ENCODE data around the gene ELF1. TPM values are rescaled to one million over a fixed set of nuclear protein-coding genes. Genes with fewer than 3 reads are reported as not detected.

Gene ELF1
- total and polyA plus RNA-seq, 2 of the 4 experiments (the other 2 are of a cell fraction), result 25.4 to 27.6 TPM

DNA sequence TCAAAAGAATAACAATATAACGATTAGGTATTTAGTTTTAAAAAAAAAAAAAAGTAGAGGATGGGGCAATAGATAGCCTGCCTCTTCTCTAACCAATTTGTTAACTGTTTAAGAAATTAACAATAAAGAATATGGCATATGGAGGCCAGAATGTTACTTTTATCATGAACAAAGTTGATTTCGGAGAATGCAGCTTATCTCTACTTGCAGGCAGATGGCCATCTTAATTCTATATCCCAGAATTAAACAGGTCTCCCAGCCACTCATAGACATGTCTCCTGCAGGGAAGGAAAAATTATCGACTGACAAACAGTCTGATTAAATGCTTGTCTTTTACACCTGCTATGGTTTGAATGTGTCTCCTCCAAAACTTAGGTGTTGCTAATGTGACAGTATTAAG lies 133.1 kb downstream of the ELF1 start:
- H3K9me1 ChIP-seq (ENCODE audit: insufficient read depth, low read length), result no peaks in the 10 kb centered on the region
- no peak overlapping the region for H3K4me3 ChIP-seq (ENCODE audit: insufficient read depth, low read depth, low read length)
- no peak overlapping the region for H2BK5ac ChIP-seq (ENCODE audit: low read depth, low read length, poor library complexity, severe bottlenecking)
- DNase-seq (no peak), ATAC-seq (ENCODE audit: low read depth) (no peak)
- no peaks in the 10 kb centered on the region for H3K79me1 ChIP-seq (ENCODE audit: low read depth in 1 of 2, low read length in 2 of 2)
- H2BK120ac ChIP-seq (ENCODE audit: low read depth, low read length), result no peak overlapping the region
- H3K56ac ChIP-seq (ENCODE audit: extremely low read depth, insufficient read depth, low read length), result no peak overlapping the region
- no peak overlapping the region for H3K18ac ChIP-seq (ENCODE audit: low read depth, low read length)
- POLR2A ChIA-PET (ENCODE audit: unreplicated experiment), result no interaction called here
- no peak overlapping the region for H3K27ac ChIP-seq (ENCODE audit: insufficient read depth, low read length)
- no peak overlapping the region for H3K23ac ChIP-seq (ENCODE audit: low read depth, low read length)
- no peak overlapping the region for H4K91ac ChIP-seq (ENCODE audit: insufficient read depth, low read depth, low read length)
- CTCF ChIA-PET, result no interaction called here
- TF ChIP-seq SMC3 (IDR thresholded peaks at IDR 0.05; ENCODE audit: low read depth, low read length), result no peak
- TF ChIP-seq BHLHE40 (IDR thresholded peaks at IDR 0.05; ENCODE audit: low read depth, low read length), result no peak
- TF ChIP-seq, protein P1, sequence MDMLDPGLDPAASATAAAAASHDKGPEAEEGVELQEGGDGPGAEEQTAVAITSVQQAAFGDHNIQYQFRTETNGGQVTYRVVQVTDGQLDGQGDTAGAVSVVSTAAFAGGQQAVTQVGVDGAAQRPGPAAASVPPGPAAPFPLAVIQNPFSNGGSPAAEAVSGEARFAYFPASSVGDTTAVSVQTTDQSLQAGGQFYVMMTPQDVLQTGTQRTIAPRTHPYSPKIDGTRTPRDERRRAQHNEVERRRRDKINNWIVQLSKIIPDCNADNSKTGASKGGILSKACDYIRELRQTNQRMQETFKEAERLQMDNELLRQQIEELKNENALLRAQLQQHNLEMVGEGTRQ (IDR thresholded peaks at IDR 0.05; ENCODE audit: low read depth, low read length), result no peak
- TF ChIP-seq FOS (IDR thresholded peaks at IDR 0.05; ENCODE audit: low read depth, low read length), result no peak
- no peak for TF ChIP-seq MAZ (IDR thresholded peaks at IDR 0.05; ENCODE audit: borderline replicate concordance, low read depth, low read length)
- TF ChIP-seq RCOR1 (IDR thresholded peaks at IDR 0.05; ENCODE audit: insufficient replicate concordance, low read length), result no peak
- TF ChIP-seq, protein P2, sequence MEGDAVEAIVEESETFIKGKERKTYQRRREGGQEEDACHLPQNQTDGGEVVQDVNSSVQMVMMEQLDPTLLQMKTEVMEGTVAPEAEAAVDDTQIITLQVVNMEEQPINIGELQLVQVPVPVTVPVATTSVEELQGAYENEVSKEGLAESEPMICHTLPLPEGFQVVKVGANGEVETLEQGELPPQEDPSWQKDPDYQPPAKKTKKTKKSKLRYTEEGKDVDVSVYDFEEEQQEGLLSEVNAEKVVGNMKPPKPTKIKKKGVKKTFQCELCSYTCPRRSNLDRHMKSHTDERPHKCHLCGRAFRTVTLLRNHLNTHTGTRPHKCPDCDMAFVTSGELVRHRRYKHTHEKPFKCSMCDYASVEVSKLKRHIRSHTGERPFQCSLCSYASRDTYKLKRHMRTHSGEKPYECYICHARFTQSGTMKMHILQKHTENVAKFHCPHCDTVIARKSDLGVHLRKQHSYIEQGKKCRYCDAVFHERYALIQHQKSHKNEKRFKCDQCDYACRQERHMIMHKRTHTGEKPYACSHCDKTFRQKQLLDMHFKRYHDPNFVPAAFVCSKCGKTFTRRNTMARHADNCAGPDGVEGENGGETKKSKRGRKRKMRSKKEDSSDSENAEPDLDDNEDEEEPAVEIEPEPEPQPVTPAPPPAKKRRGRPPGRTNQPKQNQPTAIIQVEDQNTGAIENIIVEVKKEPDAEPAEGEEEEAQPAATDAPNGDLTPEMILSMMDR (conservative IDR thresholded peaks at IDR 0.05; ENCODE audit: low read depth, low read length), result no peak
- no peak for TF ChIP-seq RAD21 (IDR thresholded peaks at IDR 0.05; ENCODE audit: low read length)
- H3K4me1 ChIP-seq (ENCODE audit: control insufficient read depth, insufficient read depth, low read length), result no peaks in the 10 kb centered on the region
- no peak overlapping the region for H4K5ac ChIP-seq (ENCODE audit: low read depth, low read length)
- H3K9ac ChIP-seq (ENCODE audit: low read depth, low read length), result no peak overlapping the region
- no peak overlapping the region for H4K8ac ChIP-seq (ENCODE audit: low read depth in 2 of 2, low read length in 2 of 2)
- no peaks in the 10 kb centered on the region for H3K36me3 ChIP-seq (ENCODE audit: control insufficient read depth, insufficient read depth, low read length)
- H3K9me3 ChIP-seq (ENCODE audit: control insufficient read depth, insufficient read depth, low read length), result no peaks in the 10 kb centered on the region
- H2AK5ac ChIP-seq (ENCODE audit: low read depth, low read length), result no peak overlapping the region
- WGBS, 2 experiments (ENCODE audit: extremely low coverage in 2 of 2, insufficient read length in 1 of 2), result no CpG with 5 or more reads among the region's 3 CpGs
- no peak overlapping the region for H3K4ac ChIP-seq (ENCODE audit: low read depth, low read length)
- no peak overlapping the region for H2AFZ ChIP-seq (replicated peaks; ENCODE audit: low read length, poor library complexity)
- H3K4me2 ChIP-seq (ENCODE audit: low read depth, low read length), result no peak overlapping the region
- dilution Hi-C loops (cut with HindIII; ENCODE audit: low sequenced_read_pairs, unreplicated experiment) (no loop called here), in situ Hi-C loops (cut with MboI; ENCODE audit: low sequenced_read_pairs) (no loop called here), intact Hi-C loops (cut with micrococcal nuclease) (no loop called here)
- no peak overlapping the region for H3K14ac ChIP-seq (replicated peaks; ENCODE audit: low read depth, low read length)
- H2BK20ac ChIP-seq (ENCODE audit: low read depth, low read length), result no peak overlapping the region
- no TSS peak for BruUV-seq (replicated peaks)
- H3K27me3 ChIP-seq (ENCODE audit: control insufficient read depth, insufficient read depth, low read length), result no peaks in the 10 kb centered on the region
- no peak overlapping the region for H2BK15ac ChIP-seq (ENCODE audit: low read depth, low read length)
- no peaks in the 10 kb centered on the region for H4K20me1 ChIP-seq (ENCODE audit: insufficient read depth, low read length)
- no peak overlapping the region for H2AK9ac ChIP-seq (replicated peaks; ENCODE audit: low read depth, low read length, poor library complexity)
